SK-MEL-5 (cell line): Measurements from ENCODE around the gene SAE1. TPM values are rescaled to one million over a fixed set of nuclear protein-coding genes. Genes with fewer than 3 reads are reported as not detected.

Experiments used
- DNase-seq: peaks from one replicate; pipeline ENCODE4 v3.0.0-alpha.2; 2016; ENCODE audit warnings: low read depth, low spot score
- in situ Hi-C: cut with HindIII; loops from 2 replicates; pipeline ENCODE4 v1.10.0; 2016; ENCODE audit warnings: low sequenced_read_pairs, high pct_unique_total_duplicates, low pct_unique_long_range_greater_than_20kb
- total RNA-seq: library from RNA; depleted of rRNA; stranded (reverse); fragments of >200 nt; shearing (Covaris generic); gene quantifications from 2 replicates; pipeline ENCODE4 v1.2.3, GENCODE V29; 2014

Gene SAE1
- total RNA-seq, 1 experiment from 2014 or later, result 154 TPM

DNA sequence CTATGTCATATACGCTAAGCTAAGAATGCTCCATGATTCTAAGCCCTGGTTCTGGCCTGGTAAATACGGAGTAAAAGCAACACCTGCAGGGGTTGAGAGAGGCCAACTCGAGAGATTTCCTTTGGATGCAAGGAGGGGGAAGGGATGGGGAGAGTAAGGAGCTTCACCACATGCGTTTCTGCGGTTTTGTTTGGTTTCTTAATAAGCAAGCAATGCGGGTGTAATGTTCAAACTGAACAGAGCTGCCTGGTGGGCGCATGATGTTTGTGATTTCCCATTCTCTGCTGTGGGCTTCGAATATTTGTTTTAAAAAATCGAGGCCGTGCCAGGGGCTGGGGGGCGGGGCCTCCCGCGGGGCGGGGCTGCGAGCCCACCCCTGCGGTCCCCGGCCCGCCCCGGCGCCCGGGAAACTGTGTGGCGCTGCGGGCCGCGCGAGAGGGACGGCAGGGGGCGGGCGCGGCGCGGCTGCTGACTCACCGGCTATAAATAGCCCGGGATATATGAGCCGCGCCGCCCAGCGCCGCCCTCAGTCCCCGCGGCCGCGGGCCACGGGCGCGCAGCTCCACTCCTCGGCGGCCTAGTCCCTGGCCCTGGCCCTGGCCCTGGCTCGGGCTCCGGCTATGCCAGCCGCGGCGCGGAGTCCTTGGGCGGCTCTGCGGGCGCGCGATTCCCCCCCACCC is 95.3 kb downstream of the SAE1 start:
- in situ Hi-C loops, result no loop called here
- peak; percentile 76 for DNase-seq

DNA sequence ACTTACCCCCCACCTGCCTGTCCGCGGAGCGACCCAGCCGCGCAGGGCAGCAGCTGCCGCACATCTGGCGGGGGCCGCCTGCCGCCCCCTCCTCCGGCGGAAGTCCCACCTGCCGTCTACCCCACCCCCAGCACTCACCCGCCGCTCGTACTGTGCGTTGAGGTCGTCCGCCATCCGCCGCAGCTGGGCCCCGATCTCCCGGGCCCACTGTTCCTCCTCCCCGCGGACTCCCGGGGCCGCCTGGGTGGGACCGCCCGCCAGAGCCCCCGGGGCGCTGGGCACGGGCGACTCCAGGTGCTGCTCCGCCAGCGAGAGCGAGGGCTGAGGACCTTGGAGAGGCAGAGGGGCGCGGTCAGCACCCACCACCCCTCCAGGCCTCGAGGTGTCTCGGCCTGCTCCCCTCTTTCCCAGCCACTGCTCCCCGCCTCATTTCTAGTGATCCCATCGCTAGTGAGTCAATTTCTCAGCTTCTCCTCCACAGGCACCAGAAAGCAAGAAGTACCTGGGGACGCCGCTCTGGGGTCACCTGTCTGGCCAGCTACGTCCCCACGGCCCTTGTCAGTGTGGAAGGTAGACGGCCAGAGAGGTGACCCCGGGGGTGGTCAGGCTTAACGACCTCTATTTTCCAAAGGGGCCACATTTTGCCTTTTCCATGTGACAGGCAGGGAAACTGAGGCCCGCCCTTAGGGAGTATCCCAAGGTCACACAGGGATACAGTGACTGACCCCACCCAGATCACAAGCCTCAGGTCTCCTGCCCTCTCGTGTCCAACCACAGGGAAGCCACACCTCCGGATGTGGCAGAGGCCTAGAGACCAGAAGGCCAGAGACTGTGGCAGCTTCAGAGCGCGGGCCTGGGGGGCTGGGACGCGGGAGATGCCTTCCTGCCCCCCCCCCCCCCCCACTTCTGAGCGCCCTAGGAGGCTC is 96.1 kb downstream of the SAE1 start:
- in situ Hi-C loops, result no loop called here
- DNase-seq, result peak; percentile 95

DNA sequence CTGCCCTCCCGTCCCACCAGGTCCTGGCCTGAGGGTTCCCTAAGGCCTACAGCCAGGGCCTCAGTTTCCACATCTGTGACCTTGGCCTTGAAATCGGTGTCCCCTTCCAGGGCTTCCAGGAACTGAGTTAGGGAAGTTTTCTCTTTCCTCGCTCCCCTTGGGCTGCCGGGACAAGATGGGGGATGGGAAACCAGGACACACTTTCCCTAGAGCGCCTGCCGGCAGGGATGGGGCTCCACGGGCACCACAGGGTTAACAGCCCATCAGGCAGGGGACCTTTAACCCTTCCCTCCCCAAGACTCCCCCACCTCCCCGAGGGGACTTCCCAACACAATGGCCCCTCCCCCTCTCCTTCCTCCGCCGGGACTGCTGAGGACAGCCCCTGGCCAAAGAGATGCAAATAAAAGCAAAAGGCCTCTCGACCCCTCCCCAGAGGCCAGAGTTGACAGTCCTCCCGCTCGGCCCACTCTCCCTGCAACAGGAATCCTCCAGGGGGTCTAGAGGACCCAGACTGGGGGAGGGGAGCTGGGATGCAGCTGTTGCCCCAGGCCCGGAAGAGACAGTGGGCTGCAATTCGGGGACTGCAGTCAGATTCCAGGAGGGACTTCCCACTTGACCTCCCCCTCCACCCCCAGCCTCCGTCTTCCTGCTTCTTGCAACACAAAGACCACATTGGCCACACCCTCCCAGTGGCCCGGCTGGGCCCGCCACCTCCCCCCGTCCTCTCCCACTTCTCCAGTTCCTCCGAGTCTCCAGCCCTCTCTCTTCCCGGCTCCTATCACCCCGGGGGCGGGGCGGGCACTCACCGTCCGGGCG is 96.9 kb downstream of the SAE1 start:
- in situ Hi-C loops, result no loop called here
- peak; percentile 95 for DNase-seq

DNA sequence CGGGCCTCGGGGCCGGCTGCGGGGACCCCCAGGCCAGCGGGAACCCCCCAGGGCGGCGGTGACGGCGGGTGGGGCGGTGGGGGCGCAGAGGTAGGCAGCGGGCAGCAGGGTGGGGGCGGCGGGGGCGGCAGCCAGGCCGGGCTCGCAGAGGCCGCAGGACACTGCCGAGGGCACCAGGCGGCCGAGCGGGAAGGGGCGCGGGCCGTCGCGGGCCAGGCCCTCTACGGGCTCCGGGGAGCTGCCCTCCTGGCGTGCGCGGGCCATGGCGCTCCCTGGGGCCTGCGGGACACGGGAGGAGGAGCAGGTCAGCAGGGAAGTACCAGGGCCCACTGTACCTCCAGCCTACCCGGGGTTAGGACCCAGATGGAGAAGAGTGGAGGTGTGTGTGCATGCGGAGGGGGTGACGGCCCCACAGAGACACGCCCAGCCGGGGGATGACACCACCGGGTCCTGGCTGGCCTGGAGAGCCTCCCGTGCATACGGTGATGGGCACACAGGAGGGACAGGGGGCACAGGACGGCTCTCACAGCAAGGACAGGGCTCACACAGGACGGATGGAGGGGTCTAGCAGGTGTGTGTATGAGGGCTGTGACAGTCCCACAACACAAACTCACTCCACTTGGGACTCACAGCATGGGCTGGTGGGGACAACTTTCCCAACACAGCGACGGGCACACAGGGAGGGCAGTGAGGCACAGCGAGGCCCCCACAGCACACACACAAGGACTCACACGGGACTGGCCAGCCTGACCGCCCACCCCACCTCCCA is 97.7 kb downstream of the SAE1 start:
- peak; percentile 42 for DNase-seq
- in situ Hi-C loops, result no loop called here

DNA sequence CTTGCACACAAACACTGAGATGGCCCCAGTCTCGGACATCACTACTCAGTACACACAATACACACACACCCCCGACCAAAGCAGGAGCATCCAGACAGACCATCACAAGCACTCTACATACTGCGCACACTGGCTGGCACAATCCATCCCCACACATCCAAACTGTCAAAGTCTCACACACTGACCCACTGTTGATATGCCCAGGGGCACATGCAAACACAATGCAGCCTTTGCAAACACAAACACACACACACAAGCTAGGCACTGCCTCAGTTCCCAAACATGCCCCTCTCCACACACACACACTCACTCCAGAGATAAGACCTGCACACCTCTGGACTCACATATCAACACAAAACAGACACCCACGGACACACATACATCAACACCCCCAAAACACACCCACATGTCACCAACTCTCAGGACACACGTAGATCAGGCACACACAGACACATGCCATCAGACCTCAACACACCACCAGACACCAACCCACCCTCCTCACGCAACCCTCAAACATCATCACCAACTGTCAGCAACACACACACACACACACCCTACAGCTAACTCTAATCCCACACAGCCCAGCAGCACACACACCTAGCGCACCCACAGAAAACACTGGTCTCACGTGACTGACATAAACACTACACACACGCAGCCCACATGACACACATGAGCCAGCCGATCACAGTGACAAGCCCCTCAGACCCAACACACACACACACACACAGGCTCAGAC is 98.5 kb downstream of the SAE1 start:
- DNase-seq, result peak; percentile 73
- in situ Hi-C loops, result no loop called here

DNA sequence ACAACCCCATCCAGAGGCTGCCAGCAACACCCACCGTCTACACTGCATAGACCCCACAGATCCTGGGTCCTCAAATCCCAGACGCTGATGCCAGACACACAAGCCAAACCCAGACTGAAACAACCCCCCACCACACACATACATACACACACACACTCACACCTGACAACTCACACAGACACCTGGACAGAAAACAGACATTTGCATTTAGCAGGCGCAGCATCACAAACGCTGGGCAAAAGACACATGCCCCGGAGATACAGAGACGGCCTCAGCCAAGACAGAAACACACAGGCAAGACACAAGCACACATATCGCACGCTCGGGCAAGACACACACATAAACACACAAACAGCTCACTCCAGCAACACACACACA is 99.0 kb downstream of the SAE1 start:
- no peak for DNase-seq

DNA sequence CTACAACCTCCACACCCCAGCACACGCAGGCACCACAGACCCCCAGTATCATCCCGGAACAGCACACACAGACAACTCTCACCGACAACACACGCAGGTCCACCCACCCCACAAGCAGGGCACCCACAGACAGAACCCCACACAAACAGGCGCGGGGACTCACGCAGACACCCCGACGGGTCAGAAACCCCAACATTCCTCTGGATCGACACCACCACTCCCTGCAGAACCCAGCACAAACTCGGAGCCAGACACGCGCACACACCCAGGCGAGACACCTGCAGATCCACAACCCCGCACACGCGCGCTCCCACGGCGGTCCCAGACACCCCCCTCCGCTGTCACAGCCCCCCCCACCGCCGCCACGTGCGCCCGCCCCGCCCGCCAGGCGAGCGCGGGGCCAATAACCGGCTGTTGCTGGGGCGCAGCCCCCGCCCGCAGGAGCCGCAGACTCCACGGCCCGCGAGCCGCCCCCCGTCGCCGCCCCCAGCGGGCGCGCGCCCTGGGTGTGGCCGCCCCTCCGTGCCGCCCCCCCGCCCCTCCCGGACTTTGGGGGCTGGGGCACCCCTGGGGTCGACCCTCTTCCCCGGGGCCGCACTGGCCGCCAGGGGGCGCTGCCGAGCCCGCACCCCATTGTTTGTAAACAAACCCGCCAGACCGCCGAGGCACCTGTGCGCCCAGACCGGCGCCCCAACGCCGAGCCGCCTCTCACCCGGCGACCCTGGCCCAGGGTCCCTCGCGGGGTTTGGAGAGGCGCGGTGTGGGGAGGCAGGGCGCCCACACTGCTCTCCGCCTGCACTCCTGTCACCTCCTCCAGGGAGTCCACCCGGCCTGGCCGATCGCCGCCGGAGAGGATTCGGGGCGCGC is 99.7 kb downstream of the SAE1 start:
- in situ Hi-C loops, result no loop called here
- peak; percentile 28 for DNase-seq

More for the DNA sequence above, 99.0 kb downstream of the SAE1 start:
- in situ Hi-C loops, result no loop called here

DNA sequence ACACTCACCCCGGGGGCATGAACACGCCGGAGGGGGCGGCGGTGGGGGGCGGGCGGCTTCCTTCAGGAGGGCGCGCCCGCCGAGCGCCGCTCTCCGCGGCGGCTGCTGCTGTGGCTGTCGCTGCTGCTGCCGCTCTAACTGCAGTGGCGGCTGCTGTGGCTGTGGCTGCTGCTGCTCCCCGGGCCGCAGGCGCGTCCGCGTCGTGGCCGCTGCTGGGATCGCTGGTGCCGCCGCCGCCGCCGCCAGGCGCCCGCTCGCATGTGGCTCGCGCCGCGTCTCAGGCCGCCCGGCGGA is 100.2 kb downstream of the SAE1 start, which contains the start of gene BBC3:
BBC3 (minus strand) TSS at position 279 of the 294 bp plus-strand sequence. CDS start 2,768 bp downstream, outside the sequence.
- in situ Hi-C loops, result no loop called here
- DNase-seq, result no peak

DNA sequence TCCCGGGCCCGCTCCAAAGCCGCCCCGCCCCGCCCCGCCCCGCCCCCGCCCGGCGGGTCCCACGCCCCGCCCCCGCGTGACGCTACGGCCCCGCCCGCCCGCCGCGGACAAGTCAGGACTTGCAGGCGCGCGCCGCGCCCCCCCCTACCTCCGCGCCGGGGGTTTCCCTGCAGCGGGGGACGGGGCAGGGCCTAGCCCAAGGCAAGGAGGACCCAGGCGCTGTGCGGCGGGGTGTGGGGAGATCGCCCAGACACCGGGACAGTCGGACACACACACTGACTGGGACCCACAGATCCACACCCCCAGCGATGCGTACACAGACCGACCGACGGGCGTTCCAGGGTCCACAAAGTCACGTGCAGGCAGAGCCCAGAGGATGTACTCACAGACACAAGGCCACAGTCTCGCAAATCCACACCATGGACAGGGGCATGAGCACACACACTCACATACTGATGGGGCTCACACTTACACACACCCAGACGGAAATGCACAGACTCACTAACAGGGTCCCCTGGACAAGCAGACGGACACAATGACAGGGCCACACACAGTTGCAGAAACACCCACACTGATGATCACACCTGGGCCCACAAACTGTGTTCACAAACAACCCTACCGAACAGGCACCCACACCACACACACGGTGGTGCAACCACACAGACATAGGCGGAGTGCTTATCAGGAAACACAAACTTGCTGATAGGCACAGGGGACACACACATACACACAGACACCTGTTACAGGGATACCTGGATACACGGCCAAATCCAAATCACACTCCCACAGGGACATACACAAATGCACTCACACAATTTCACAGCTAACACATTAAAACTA is 100.8 kb downstream of the SAE1 start:
- in situ Hi-C loops, result no loop called here
- peak; percentile 66 for DNase-seq

DNA sequence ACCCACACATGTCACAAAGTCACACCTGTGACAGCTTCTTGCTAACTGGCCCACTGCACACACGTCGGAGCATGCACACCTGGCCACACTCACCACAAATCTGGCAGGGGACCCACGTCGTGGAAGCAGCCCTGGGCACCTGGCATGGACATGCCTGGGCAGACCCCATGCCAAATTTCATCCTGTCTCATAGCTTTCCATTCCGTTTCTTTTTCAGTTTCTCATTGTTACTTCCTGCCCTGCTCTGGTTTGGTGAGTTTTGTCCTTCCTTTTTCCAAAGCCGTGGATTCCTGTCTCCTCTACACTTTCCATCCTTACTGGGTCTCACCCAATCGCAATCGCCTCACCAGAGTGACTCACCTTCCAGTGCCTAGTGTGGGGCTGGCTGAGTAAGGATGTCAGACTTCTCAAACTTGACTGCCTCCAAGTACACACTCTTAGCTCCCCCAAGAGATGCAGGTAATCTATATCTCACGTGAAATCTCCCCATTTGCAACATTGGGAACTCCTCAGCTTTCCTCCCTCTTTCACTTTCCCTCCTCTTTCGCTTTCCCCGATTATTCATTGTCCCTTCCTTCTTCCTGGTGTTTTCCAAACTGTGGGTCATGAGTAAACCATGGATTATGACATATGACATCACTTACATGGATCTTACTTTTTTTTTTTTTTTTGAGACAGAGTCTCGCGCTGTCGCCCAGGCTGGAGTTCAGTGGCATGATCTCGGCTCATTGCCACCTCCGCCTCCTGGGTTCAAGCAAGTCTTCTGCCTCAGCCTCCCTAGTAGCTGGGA is 102.0 kb downstream of the SAE1 start:
- in situ Hi-C loops, result no loop called here
- DNase-seq, result no peak

DNA sequence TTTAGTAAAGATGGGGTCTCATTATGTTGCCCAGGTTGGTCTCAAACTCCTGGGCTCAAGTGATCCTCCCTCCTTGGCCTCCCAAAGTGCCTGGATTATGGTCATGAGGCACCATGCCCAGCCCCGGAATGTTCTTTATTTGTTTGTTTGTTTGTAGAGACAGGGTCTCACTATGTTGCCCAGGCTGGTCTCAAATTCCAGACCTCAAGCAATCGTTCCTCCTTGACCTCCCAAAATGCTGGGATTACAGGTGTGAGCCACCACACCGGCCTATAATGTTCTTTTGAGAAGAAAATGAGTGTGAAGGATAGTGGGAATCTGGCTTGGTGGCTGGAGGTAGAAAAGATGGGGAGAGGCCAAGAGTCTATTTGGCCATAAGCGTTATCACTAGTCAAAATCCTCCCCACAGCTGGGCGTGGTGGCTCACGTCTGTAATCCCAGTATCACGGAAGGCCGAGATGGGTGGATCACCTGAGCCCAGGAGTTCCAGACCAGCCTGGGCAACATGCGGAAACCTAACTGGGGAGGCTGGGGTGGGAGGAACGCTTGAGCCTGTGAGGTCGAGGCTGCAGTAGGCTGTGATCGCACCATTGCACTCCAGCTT is 105.5 kb downstream of the SAE1 start:
- in situ Hi-C loops, result no loop called here
- DNase-seq, result no peak

DNA sequence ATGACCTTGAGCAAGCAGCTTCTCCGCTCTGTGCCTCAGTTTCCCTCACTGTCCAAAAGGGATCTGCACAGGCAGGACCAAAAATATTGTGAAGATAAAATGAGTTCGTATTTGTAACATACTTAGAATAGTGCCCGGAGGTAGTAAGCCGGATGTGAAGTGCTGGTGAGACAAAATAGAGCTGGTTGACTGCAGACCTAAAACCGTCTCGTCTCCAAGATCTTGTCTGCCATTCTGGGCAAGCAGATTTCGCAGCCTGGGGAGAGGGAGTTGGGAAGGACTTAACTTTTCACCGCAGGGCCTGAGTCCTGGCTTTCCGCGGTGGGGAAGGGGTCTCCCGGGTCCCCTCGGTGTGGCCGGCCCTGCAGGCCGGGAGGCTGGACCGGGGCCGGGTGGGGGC is 108.5 kb downstream of the SAE1 start:
- no peak for DNase-seq
- in situ Hi-C loops, result no loop called here

DNA sequence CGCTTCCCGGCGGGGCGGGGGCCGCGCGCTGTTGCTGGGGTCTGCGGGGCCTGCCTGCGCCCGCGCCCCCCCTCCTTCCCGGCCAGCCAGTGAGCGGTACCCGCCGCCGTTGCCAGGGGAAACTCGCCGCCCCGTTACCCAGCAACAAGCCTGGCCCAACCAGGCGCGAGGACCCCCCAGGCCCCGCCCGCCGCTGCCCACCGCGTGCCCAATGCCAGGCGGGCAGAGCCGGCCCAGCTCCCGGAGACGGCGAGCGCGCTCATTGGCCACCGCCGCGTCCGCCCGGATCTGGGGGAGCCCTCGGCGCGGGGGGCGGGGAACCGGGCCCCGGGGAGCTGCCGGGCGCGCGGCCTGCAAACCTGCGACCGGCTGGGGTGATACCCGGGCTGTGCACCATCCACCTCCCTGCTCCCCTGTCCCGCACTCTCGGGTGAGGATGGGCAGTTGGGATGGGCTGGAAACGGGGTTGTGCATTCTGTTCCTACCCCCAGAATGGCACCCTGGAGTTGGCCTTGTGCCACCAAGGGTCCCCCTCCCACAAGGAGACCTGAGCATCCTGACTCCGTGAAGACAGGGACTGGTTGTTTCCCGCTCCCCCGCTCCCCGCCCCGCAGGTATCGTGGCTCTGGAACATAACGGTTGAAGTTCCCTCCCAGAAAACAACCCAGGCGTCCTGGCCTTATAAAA is 109.1 kb downstream of the SAE1 start:
- in situ Hi-C loops, result no loop called here

DNA sequence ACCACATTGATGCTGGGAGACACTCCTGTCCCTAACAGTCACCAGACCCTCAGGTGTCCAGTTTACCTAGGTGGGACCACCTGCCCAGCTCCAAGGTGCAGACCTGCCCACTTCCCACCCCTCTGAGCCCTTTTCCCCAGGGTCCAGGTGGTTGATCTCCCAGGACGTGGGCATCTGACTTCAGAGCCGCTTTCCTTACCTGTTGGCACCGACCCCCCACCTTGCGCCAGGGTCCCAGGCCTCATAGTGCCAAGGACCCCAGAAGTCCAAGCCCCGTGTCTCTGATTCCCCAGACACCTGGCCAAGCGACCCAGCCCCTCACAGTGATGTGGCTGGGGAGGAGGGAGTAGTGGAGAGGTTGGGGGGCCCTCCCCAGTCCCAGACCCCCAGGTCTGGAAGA is 109.9 kb downstream of the SAE1 start:
- no peak for DNase-seq
- in situ Hi-C loops, result no loop called here

More for the DNA sequence above, 109.1 kb downstream of the SAE1 start:
- DNase-seq, result peak; percentile 47
